T1000 (cell line): ENCODE results near the gene ACSL4.

ENCODE experiments used
- DNase-seq: peaks from one replicate; lab custom pipeline; 2025; ENCODE audit warnings: mixed read lengths; lab: John Stamatoyannopoulos, UW

Gene ACSL4

DNA sequence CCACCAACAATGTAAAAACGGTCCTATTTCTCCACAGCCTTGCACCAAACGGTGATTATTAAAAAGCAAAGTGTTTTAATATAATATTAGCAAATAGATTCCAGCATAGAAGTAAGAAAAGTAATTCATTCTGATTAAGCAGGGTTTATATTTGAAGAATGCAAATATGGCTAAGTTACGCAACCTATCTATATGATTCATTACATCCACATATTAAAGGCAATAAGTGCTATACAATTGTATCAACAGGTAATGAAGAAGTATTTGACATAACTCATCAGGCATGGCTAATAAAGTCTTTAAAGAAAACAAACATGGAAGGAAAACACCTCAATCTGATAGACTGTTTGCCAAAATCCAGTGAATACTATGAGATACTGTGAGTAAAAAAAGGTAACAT is 137.0 kb downstream of the ACSL4 start:
- DNase-seq, result no peak
